HG03565 (cell line): ENCODE measurements around the gene ANKRD33B.

Experiments used
- ATAC-seq: cut with Tn5 transposase; IDR thresholded peaks from one replicate; pipeline ENCODE4 v1.9.1; 2021; ENCODE audit warnings: mild to moderate bottlenecking, moderate library complexity; ENCODE audit not compliant: unreplicated experiment

The ANKRD33B gene

GRCh38 chr5:10671041-10672008, 107.5 kb downstream of the ANKRD33B start:
- ATAC-seq, result no peak

DNA sequence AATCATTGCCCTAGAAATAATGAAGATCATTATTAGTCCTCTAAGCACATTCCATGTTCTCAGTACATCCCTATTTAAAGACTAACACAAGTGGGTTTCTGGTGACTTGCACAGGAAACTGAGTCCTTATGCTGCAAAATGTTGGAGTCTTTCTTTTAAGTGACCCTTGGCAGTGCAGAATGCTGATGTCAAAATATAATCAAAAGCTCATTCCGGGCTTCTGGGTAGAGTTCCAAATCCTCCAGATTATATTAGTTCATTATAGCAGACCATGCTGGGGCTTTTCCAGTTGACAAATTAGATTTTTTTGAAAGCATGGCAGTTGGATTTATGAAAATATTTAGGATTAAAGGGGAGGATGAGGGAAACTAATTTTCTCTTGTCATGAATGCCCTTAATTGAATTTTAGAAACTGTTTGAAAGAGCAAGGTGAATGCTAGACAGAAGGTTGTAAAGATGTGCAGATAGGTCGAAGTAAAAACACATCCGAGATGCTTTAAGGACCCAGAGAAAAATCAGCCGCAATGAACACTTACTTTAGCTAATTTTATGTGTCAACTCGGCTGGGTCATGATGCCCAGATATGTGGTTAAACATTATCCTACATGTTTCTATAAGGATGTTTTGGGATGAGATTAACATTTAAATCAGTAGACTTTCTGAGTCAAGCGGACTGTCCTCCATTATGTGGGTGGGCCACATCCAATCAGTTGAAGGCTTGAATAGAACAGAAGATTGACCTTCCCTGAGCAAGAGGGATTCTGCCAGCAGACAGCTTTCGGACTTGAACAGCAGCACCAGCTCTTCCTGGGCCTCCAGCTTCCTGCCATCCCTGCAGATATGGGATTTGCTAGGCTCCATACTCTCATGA, 108.5 kb downstream of the ANKRD33B start:
- no peak for ATAC-seq

DNA sequence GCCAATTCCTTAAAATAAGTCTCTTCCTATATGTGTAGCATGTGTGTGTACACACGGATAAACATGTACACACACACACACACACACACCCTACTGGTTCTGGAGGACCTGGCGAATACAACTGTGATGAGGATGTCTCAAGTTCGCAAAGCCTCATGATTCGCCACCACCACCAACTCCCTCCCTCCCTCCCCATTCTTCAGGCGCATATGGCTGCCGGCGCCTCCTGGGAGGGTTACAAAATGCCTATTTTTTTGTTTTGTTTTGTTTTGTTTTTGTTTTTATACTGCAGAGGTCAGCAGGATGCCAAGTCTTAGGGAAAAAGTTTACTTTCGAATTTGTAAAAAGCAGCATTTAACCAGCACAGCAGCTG, 109.1 kb downstream of the ANKRD33B start:
- ATAC-seq, result no peak

DNA sequence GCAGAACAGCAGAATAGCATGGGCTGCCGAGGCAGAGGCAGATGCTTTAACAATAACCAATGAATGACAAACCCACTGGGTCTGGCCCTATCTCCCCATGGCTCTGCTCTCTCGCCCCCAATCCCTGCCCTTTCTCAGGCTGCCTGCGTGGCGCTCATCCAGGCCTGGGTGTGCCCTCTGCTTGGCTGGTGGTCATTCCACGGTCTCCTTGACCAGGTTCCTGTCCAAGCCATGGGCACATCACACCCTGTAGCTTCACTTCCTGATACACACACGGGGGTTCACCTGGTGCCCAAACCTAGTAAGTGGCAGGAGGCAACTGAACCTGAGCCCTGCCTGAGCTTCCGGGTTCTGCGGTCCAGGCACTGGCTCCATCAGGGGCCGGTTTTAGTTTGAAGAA, 109.5 kb downstream of the ANKRD33B start:
- ATAC-seq, result no peak

- ATAC-seq, result no peak
Measured at GRCh38 chr5:10674096-10674495, 110.2 kb downstream of the ANKRD33B start.

DNA sequence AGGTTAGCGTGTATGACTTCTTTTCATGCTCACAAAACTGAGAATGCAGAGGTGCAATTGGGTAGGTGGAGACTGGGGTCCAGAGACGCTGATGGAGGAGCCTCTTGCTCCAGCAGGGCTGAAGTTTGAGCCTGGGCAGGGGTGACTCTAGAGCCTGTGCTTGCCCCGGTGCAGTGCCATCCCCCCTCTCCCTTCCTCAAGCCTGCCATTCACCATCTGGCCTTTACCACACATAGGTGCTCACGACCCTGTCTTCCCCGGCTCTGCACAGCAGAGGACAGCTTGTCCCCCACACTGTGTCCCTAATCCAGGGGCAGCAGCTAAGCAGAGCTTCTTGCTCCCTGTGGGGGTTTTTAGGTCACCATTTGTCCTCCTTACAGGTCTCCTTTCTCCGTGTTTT, 110.7 kb downstream of the ANKRD33B start:
- no peak for ATAC-seq

GRCh38 chr5:10675177-10675700, 111.4 kb downstream of the ANKRD33B start:
- no peak for ATAC-seq

GRCh38 chr5:10676224-10676623, 112.4 kb downstream of the ANKRD33B start:
- ATAC-seq, result no peak

GRCh38 chr5:10676946-10677345, 113.1 kb downstream of the ANKRD33B start:
- no peak for ATAC-seq

DNA sequence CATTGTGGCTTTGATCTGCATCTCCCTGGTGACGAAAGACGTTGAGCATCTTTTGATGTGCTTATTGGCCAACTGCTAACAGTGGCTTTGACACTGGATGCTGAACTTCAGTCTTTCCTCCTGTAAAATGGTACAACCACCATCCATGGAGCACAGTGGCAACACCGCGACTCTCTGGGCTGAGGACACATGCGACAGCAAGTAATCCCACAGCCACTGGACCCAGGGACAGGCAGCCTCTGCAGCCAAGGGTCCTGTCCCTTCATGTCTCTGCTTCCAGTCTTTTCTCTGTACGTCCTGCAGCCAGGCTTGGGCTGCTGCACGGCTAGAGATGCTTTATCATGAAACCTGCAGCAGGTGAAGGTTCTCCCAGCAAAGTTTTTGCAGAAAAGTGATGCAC, 113.7 kb downstream of the ANKRD33B start:
- ATAC-seq, result no peak

- ATAC-seq, result no peak
Measured at GRCh38 chr5:10678244-10678643, 114.4 kb downstream of the ANKRD33B start.

- ATAC-seq, result no peak
Measured at GRCh38 chr5:10679336-10679988, 115.6 kb downstream of the ANKRD33B start.

- no peak for ATAC-seq
Measured at GRCh38 chr5:10680876-10681481, 117.1 kb downstream of the ANKRD33B start.

- no peak for ATAC-seq
Measured at GRCh38 chr5:10681731-10682679, 118.1 kb downstream of the ANKRD33B start.

- ATAC-seq, result no peak
Measured at GRCh38 chr5:10682801-10683525, 119.1 kb downstream of the ANKRD33B start.

DNA sequence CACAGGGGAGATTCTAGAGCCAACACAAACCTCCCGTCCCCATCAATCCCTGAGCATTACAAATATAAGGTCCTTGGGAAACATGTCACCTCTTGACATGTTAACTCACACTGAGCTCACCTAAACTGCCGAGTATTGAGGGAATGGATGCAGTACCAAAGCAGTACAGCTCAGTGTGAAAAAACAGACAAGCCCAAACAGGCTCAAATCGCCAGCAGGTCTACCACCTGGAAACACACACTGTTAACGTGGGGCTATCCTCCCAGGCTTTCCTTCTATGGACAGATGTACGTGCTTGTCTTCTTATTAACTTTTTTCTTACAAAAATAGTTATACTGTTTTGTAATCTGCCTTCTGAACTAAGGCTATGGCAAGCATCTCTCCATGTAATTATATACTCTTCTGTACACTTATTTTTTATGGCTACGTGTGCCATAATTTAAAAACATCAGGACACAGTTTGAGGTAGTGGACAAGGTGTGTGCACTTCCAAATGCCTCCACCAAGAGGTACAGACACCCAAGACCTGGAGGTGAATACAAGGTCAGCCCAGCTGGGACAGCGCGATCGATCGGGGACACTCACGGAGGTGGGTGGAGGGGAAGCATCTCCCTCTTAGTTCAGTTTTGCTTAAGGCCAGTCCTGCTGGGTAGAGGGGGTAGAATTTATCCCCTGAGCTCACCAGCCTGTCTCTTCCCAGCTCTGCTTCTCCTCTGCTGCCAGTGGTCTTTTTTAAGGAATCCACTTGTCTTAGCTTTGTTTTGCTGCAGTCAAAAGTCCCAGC, 120.6 kb downstream of the ANKRD33B start:
- peak; percentile 42 for ATAC-seq

GRCh38 chr5:10685115-10685521, 121.2 kb downstream of the ANKRD33B start:
- ATAC-seq, result peak; percentile 77

- no peak for ATAC-seq
Measured at GRCh38 chr5:10686890-10687289, 123.0 kb downstream of the ANKRD33B start.
